IMR-90 (cell line): ENCODE measurements around the gene PIGH. TPM values are rescaled to one million over a fixed set of nuclear protein-coding genes. Genes with fewer than 3 reads are reported as not detected.
"Not testable (repeated sequence)": the region's sequence is repeated elsewhere in the genome, so short reads cannot be mapped to it uniquely, and the experiment has no call there.

Source experiments
- ATAC-seq: fragments of 200-7000 bp; cut with Tn5 transposase; 2 replicates; pipeline ENCODE4 v1.9.1; 2020; ENCODE audit warnings: low read depth, mild to moderate bottlenecking, moderate library complexity
- BruUV-seq: library from RNA; stranded (reverse); fragments of 400-500 nt; replicated peaks from 2 replicates; lab custom pipeline; 2021; lab: Mats Ljungman, UMichigan
- CTCF ChIA-PET: fragments of 300-600 bp; formaldehyde crosslinking; extraction: SDS; loops from one replicate; lab custom pipeline; 2021; ENCODE audit warnings: antibody characterized with exemption; lab: Yijun Ruan, JAX
- POLR2A ChIA-PET: fragments of 300-600 bp; sonication (Branson Sonifier 250); formaldehyde crosslinking; loops from one replicate; lab custom pipeline; 2022; ENCODE audit warnings: antibody characterized with exemption; ENCODE audit not compliant: unreplicated experiment; lab: Charles Lee
- DNase-seq: peaks from one replicate; pipeline ENCODE4 v3.0.0; 2013
- H2AFZ ChIP-seq: replicated peaks from 2 replicates; pipeline ENCODE3; 2013; ENCODE audit warnings: low read length, mild to moderate bottlenecking; ENCODE audit not compliant: poor library complexity
- H2AK5ac ChIP-seq: 2 replicates; pipeline ENCODE4 v1.6.1; 2013; ENCODE audit warnings: low read depth, low read length, inconsistent platforms
- H2AK9ac ChIP-seq: replicated peaks from 2 replicates; pipeline ENCODE3; 2013; ENCODE audit warnings: mild to moderate bottlenecking, low read depth, low read length, moderate library complexity; ENCODE audit not compliant: poor library complexity
- H2BK120ac ChIP-seq: 2 replicates; pipeline ENCODE4 v1.6.1; 2013; ENCODE audit warnings: low read depth, low read length, inconsistent platforms
- H2BK15ac ChIP-seq: 3 replicates; pipeline ENCODE4 v1.6.1; 2013; ENCODE audit warnings: low read depth, low read length, inconsistent platforms
- H2BK20ac ChIP-seq: 2 replicates; pipeline ENCODE4 v1.6.1; 2013; ENCODE audit warnings: low read depth, mild to moderate bottlenecking, inconsistent platforms, low read length, moderate library complexity
- H2BK5ac ChIP-seq: 2 replicates; pipeline ENCODE4 v1.6.1; 2013; ENCODE audit warnings: mild to moderate bottlenecking, low read depth, low read length, inconsistent platforms; ENCODE audit not compliant: poor library complexity, severe bottlenecking
- H3K14ac ChIP-seq: replicated peaks from 2 replicates; pipeline ENCODE4 v1.6.1; 2013; ENCODE audit warnings: low read depth, low read length, inconsistent platforms
- H3K18ac ChIP-seq: 2 replicates; pipeline ENCODE4 v1.6.1; 2013; ENCODE audit warnings: low read depth, low read length, control low read depth
- H3K23ac ChIP-seq: 2 replicates; pipeline ENCODE4 v1.6.1; 2013; ENCODE audit warnings: low read depth, low read length, inconsistent platforms
- H3K27ac ChIP-seq: 2 replicates; pipeline ENCODE4 v1.5.1; 2013; ENCODE audit warnings: mild to moderate bottlenecking, control low read depth, low read length; ENCODE audit not compliant: insufficient read depth
- H3K27me3 ChIP-seq: 2 replicates; pipeline ENCODE4 v1.6.1; 2013; ENCODE audit warnings: low read length; ENCODE audit not compliant: control insufficient read depth, insufficient read depth
- H3K36me3 ChIP-seq: 2 replicates; pipeline ENCODE4 v1.6.1; 2013; ENCODE audit warnings: low read length, mixed read lengths; ENCODE audit not compliant: control insufficient read depth, insufficient read depth
- H3K4ac ChIP-seq: 2 replicates; pipeline ENCODE4 v1.6.1; 2013; ENCODE audit warnings: low read depth, low read length, inconsistent platforms
- H3K4me1 ChIP-seq: 2 replicates; pipeline ENCODE4 v1.6.1; 2013; ENCODE audit warnings: low read length, mixed read lengths; ENCODE audit not compliant: control insufficient read depth, insufficient read depth
- H3K4me2 ChIP-seq: 2 replicates; pipeline ENCODE4 v1.6.1; 2013; ENCODE audit warnings: low read depth, mild to moderate bottlenecking, control low read depth, low read length, moderate library complexity
- H3K4me3 ChIP-seq: 2 replicates; pipeline ENCODE4 v1.5.1; 2013; ENCODE audit warnings: low read depth, mild to moderate bottlenecking, control low read depth, low read length, moderate library complexity; ENCODE audit not compliant: insufficient read depth
- H3K56ac ChIP-seq: 2 replicates; pipeline ENCODE4 v1.6.1; 2013; ENCODE audit warnings: low read length, inconsistent platforms; ENCODE audit not compliant: insufficient read depth; ENCODE audit errors: extremely low read depth
- H3K79me1 ChIP-seq, 2 experiments: 2 replicates each; pipeline ENCODE4 v1.6.1; 2013; ENCODE audit warnings: low read length in 2 of 2, inconsistent platforms in 1 of 2, low read depth in 1 of 2
- H3K9ac ChIP-seq: 2 replicates; pipeline ENCODE4 v1.6.1; 2013; ENCODE audit warnings: low read depth, low read length, control low read depth
- H3K9me1 ChIP-seq: 2 replicates; pipeline ENCODE4 v1.6.1; 2013; ENCODE audit warnings: low read length, inconsistent platforms; ENCODE audit not compliant: insufficient read depth
- H3K9me3 ChIP-seq: 2 replicates; pipeline ENCODE4 v1.6.1; 2013; ENCODE audit warnings: low read length; ENCODE audit not compliant: control insufficient read depth, insufficient read depth
- H4K20me1 ChIP-seq: 2 replicates; pipeline ENCODE4 v1.6.1; 2013; ENCODE audit warnings: low read length, inconsistent platforms; ENCODE audit not compliant: insufficient read depth
- H4K5ac ChIP-seq: 2 replicates; pipeline ENCODE4 v1.6.1; 2013; ENCODE audit warnings: mild to moderate bottlenecking, low read depth, low read length, control low read depth
- H4K8ac ChIP-seq, 2 experiments: 2 replicates each; pipeline ENCODE4 v1.6.1; 2013; ENCODE audit warnings: low read depth in 2 of 2, low read length in 2 of 2, control low read depth in 1 of 2, inconsistent platforms in 1 of 2
- H4K91ac ChIP-seq: 2 replicates; pipeline ENCODE4 v1.6.1; 2013; ENCODE audit warnings: low read depth, low read length, inconsistent platforms; ENCODE audit not compliant: insufficient read depth
- MXI1 ChIP-seq: IDR thresholded peaks from 2 replicates; pipeline ENCODE4 v1.6.1; 2012; ENCODE audit warnings: low read depth, mild to moderate bottlenecking, low read length, moderate library complexity, borderline replicate concordance
- NFE2L2 ChIP-seq: fragments of 150-350 bp; IDR thresholded peaks from 2 replicates; pipeline ENCODE4 v1.6.1; 2016; ENCODE audit warnings: low read depth, mild to moderate bottlenecking, low read length
- RFX5 ChIP-seq: IDR thresholded peaks from 2 replicates; pipeline ENCODE4 v1.8.0; 2012; ENCODE audit warnings: low read depth, mild to moderate bottlenecking, low read length, moderate library complexity
- WGBS, 2 experiments: methylation state at CpG; one replicate each; pipeline versions ENCODE4 v1.1.5 to v1.1.7; 2013; ENCODE audit warnings: missing lambda C conversion rate in 2 of 2; ENCODE audit not compliant: insufficient read length in 1 of 2; ENCODE audit errors: extremely low coverage in 2 of 2; 5-methylcytosine and 5-hydroxymethylcytosine counted together
- dilution Hi-C: fragments of 300-500 bp; cut with HindIII; formaldehyde crosslinking; loops from one replicate; pipeline ENCODE4 v1.14.3; 2018; ENCODE audit warnings: low sequenced_read_pairs; ENCODE audit not compliant: unreplicated experiment
- in situ Hi-C: fragments of 300-500 bp; cut with MboI; formaldehyde crosslinking; loops from 3 replicates; pipeline ENCODE4 v1.14.3; 2019; ENCODE audit warnings: low sequenced_read_pairs, inconsistent platforms, mixed read lengths
- intact Hi-C: fragments of 100-400 bp; cut with micrococcal nuclease; formaldehyde crosslinking; loops from 2 replicates; pipeline ENCODE4 v1.10.0; 2022
- polyA plus RNA-seq, 3 experiments: library from polyadenylated mRNA; depleted of rRNA; stranded (reverse); fragments of >200 nt; gene quantifications; 2 replicates each; pipeline ENCODE4 v1.2.3, GENCODE V29; 2012; ENCODE audit warnings: low replicate concordance in 1 of 3
- total RNA-seq: library from RNA; depleted of rRNA; stranded (reverse); fragments of >200 nt; gene quantifications from 2 replicates; pipeline ENCODE4 v1.2.3, GENCODE V29; 2012

The PIGH gene
- total and polyA plus RNA-seq, 2 of the 4 experiments (the other 2 are of a cell fraction): 7.9 to 13.5 TPM

- H3K27me3 ChIP-seq: no peaks in the 10 kb centered on the region
- no peak overlapping the region for H3K18ac ChIP-seq
- no peak overlapping the region for H3K27ac ChIP-seq
- no peak overlapping the region for H3K23ac ChIP-seq
- no peak overlapping the region for H4K8ac ChIP-seq
- no peak overlapping the region for H2AK5ac ChIP-seq
- BruUV-seq: no TSS peak
- peaks cover 2% of the 10 kb centered on the region; the same call in 1 of the 2 replicates for H3K9me1 ChIP-seq
- H3K79me1 ChIP-seq: peaks cover 0 to 4% of the 10 kb centered on the region in 2 experiments; a peak in 1 of 4 replicates
- H4K5ac ChIP-seq: no peak overlapping the region
- peaks cover 7% of the 10 kb centered on the region; the same call in 1 of the 2 replicates for H3K36me3 ChIP-seq
- dilution Hi-C loops: no loop called here
- in situ Hi-C loops: no loop called here
- DNase-seq (no peak), ATAC-seq (no peak)
- intact Hi-C loops: no loop called here
- H3K9ac ChIP-seq: no peak overlapping the region
- H3K4me3 ChIP-seq: no peak overlapping the region
- no peaks in the 10 kb centered on the region for H4K20me1 ChIP-seq
- no peak overlapping the region for H3K4me2 ChIP-seq
- no peak overlapping the region for H2BK15ac ChIP-seq
- no CpG with 5 or more reads among the region's 2 CpGs for WGBS, 2 experiments
- H2BK120ac ChIP-seq: no peak overlapping the region
- no peaks in the 10 kb centered on the region for H3K9me3 ChIP-seq
- H2BK5ac ChIP-seq: no peak overlapping the region
- no peak overlapping the region for H3K4ac ChIP-seq
- H3K14ac ChIP-seq: no peak overlapping the region
- H2BK20ac ChIP-seq: no peak overlapping the region
- ChIA-PET CTCF (interaction anchor here (0.7 kb wide), 1 partner anchor 74 kb away, joined by 3 read pairs; no protein-coding TSS in a partner anchor), POLR2A (no interaction called here)
- no peak overlapping the region for H3K56ac ChIP-seq
- no peak overlapping the region for H4K91ac ChIP-seq
- no peak overlapping the region for H2AK9ac ChIP-seq
- H3K4me1 ChIP-seq: no peaks in the 10 kb centered on the region
- H2AFZ ChIP-seq: no peak overlapping the region
- no peak for TF ChIP-seq MXI1
- TF ChIP-seq RFX5: no peak
- TF ChIP-seq NFE2L2: no peak
Observed at GRCh38 chr14:67595392-67595791, 4.7 kb downstream of the PIGH start.

GRCh38 chr14:67593650-67594049 lies 6.4 kb downstream of the PIGH start:
- H2BK15ac ChIP-seq, intact Hi-C loops, in situ Hi-C loops, H4K5ac ChIP-seq, H3K4me1 ChIP-seq, dilution Hi-C loops, H3K27ac ChIP-seq, H3K79me1 ChIP-seq, H4K91ac ChIP-seq, H2AK5ac ChIP-seq, H3K27me3 ChIP-seq, H3K4me2 ChIP-seq, ATAC-seq, H4K8ac ChIP-seq, H2AK9ac ChIP-seq, H3K4me3 ChIP-seq, H2BK5ac ChIP-seq, H3K56ac ChIP-seq, H3K36me3 ChIP-seq, H3K14ac ChIP-seq, H3K23ac ChIP-seq, H2BK120ac ChIP-seq, DNase-seq, H3K18ac ChIP-seq, POLR2A ChIA-PET, H3K9ac ChIP-seq, H3K9me1 ChIP-seq, H2BK20ac ChIP-seq, BruUV-seq, H3K9me3 ChIP-seq, H2AFZ ChIP-seq, H3K4ac ChIP-seq, H4K20me1 ChIP-seq: not testable (repeated sequence)
- WGBS, 2 experiments: no CpG with 5 or more reads among the region's 1 CpG
- CTCF ChIA-PET: interaction anchor here (0.7 to 1.4 kb wide), 3 partner anchors 8 to 119 kb away, joined by 3 to 4 read pairs (median 4); no protein-coding TSS in a partner anchor
